ENCODE measurements around the gene SLC7A5.

DNA sequence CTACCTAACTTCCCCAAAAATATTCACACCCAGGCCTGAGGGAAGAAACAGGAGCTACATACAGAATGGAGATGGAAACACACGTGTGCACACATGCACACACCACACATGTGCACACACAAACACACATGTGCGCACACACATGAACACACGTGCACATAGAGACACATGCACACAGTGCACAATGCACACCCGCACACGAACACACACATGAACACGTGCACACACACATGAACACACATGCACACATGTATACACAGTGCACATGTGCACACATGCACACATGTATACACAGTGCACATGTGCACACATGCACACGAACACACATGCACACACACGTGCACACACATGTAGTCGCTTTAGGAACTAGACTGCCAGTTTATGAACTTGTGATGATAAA is 48.2 kb upstream of the SLC7A5 start:
- TF ChIP-seq EZH2phosphoT487 (IDR thresholded peaks at IDR 0.05; ENCODE audit: low read length) = no peak
- TF ChIP-seq, protein P1, sequence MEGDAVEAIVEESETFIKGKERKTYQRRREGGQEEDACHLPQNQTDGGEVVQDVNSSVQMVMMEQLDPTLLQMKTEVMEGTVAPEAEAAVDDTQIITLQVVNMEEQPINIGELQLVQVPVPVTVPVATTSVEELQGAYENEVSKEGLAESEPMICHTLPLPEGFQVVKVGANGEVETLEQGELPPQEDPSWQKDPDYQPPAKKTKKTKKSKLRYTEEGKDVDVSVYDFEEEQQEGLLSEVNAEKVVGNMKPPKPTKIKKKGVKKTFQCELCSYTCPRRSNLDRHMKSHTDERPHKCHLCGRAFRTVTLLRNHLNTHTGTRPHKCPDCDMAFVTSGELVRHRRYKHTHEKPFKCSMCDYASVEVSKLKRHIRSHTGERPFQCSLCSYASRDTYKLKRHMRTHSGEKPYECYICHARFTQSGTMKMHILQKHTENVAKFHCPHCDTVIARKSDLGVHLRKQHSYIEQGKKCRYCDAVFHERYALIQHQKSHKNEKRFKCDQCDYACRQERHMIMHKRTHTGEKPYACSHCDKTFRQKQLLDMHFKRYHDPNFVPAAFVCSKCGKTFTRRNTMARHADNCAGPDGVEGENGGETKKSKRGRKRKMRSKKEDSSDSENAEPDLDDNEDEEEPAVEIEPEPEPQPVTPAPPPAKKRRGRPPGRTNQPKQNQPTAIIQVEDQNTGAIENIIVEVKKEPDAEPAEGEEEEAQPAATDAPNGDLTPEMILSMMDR (IDR thresholded peaks at IDR 0.05; ENCODE audit: low read length) = no peak

All from MM.1S (cell line).